Measurements from ENCODE around the gene ARFIP1. TPM values are rescaled to one million over a fixed set of nuclear protein-coding genes. Genes with fewer than 3 reads are reported as not detected.

ARFIP1 gene
- total RNA-seq, 1 donor from 2014 or later: 37.2 TPM

- no peak for TF ChIP-seq CTCF (IDR thresholded peaks at IDR 0.05)
- peaks cover 3% of the 10 kb centered on the region for H3K36me3 ChIP-seq
- intact Hi-C loops (cut with DNase I): no loop called here
- DNase-seq (no peak), ATAC-seq (no peak)
- no peak overlapping the region for H3K27ac ChIP-seq
- H3K4me1 ChIP-seq: peaks cover 17% of the 10 kb centered on the region
- no peaks in the 10 kb centered on the region for H3K27me3 ChIP-seq (ENCODE audit: low read depth)
- no peak overlapping the region for H3K4me3 ChIP-seq
- H3K9me3 ChIP-seq: no peaks in the 10 kb centered on the region
These were observed 37.6 kb downstream of the ARFIP1 start for GRCh38 chr4:152817331-152817730.

DNA sequence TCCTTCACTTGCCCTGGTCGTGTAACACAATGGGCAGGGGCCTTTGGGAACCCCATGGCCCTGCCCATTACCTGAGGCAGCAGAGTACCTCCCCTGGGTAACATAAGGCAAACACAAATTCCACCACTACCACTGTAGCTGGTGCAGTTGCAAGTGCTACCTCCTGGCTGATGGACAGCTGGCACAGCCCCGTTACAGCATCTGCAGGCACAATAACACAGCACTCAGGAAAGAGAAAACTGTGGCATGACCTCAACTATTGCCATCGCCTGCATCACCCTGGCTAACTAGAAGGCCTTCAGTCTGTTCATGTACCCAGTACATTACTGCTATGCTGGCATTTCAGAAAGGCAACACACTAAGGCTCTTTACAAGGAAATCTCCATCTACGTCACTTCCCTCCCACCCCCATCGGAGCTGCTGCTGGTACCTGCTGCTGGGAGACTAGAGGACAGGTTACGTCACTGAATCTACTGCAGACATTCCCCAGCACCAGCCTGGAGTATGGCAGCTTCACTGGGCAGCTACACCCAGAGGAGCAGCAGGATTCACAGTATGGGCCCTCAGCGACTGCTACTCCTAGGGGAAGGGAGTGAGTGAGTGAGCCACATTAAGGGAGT is 39.4 kb downstream of the ARFIP1 start:
- peaks cover 17% of the 10 kb centered on the region for H3K4me1 ChIP-seq
- H3K36me3 ChIP-seq: peaks cover 3% of the 10 kb centered on the region
- DNase-seq (no peak), ATAC-seq (no peak)
- H3K27ac ChIP-seq: no peak overlapping the region
- H3K4me3 ChIP-seq: no peak overlapping the region
- no peaks in the 10 kb centered on the region for H3K9me3 ChIP-seq
- intact Hi-C loops (cut with DNase I): no loop called here
- no peak for TF ChIP-seq CTCF (IDR thresholded peaks at IDR 0.05)
- no peaks in the 10 kb centered on the region for H3K27me3 ChIP-seq (ENCODE audit: low read depth)

DNA sequence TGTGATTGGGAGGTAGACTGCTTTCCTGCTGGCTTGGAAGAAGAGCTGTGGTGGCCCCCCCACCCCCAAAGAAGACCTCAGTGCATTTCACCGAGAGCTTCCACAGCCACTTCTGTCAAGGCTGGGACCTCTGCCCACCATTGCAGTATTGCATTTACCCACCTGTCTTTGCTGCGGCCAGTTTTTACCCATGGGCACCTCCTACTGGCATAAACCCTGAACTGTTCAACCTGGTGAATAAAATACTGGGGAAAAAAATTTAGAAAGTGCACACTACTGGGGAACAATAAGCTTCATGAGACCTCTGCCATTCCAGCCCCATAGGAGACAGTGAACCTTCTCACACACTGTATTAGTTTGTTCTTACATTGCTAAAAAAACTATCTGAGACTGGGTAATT is 40.3 kb downstream of the ARFIP1 start:
- DNase-seq (no peak), ATAC-seq (no peak)
- Histone ChIP-seq H3K36me3 (peaks cover 3% of the 10 kb centered on the region), H3K27me3 (ENCODE audit: low read depth) (no peaks in the 10 kb centered on the region), H3K4me1 (peaks cover 14% of the 10 kb centered on the region), H3K27ac (no peak overlapping the region), H3K9me3 (no peaks in the 10 kb centered on the region), H3K4me3 (no peak overlapping the region)
- intact Hi-C loops (cut with DNase I): no loop called here
- TF ChIP-seq CTCF (IDR thresholded peaks at IDR 0.05): no peak

DNA sequence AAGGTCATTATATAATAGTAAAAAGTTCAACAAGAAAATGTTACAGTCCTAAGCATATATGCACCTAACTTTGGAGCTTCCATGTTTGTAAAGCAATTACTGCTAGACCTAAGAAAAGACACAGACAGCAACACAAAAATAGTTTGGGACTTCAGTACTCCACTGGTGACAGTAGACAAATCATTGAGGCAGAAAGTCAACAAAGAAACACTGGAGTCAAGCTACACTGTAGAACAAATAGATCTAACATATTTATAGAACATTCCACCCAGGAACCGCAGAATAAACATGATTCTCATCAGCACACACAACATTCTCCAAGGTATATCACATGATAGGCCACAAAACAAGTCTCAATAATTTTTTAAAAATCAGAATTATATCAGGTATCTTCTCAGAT is 42.6 kb downstream of the ARFIP1 start:
- Histone ChIP-seq H3K36me3 (peaks cover 3% of the 10 kb centered on the region), H3K4me3 (no peak overlapping the region), H3K9me3 (peaks cover 6% of the 10 kb centered on the region), H3K4me1 (peaks cover 4% of the 10 kb centered on the region), H3K27me3 (ENCODE audit: low read depth) (no peaks in the 10 kb centered on the region), H3K27ac (no peak overlapping the region)
- TF ChIP-seq CTCF (IDR thresholded peaks at IDR 0.05): no peak
- DNase-seq (no peak), ATAC-seq (no peak)
- intact Hi-C loops (cut with DNase I): no loop called here

DNA sequence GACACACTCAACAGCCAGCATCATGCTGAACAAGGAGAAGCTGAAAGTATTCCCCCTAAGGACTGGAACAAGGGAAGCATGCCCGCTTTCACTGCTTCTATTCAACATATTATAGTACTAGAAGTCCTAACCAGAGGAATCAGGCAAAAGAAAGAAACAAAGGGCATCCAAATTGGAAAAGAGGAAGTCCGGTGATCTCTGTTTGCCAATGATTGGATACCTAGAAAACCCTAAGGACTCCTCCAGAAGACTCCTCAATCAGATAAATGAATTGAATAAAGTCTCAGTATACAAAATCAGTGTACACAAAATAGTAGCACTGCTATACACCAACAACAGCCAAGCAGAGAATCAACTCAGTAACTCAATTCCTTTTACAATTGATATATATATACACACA is 44.8 kb downstream of the ARFIP1 start:
- Histone ChIP-seq H3K9me3 (peaks cover 12% of the 10 kb centered on the region), H3K27ac (no peak overlapping the region), H3K36me3 (peaks cover under 1% of the 10 kb centered on the region), H3K4me3 (no peak overlapping the region), H3K4me1 (no peaks in the 10 kb centered on the region), H3K27me3 (ENCODE audit: low read depth) (no peaks in the 10 kb centered on the region)
- DNase-seq: no peak
- no peak for TF ChIP-seq CTCF (IDR thresholded peaks at IDR 0.05)
- intact Hi-C loops (cut with DNase I): no loop called here
- ATAC-seq: no peak

Data from lower lobe of right lung (tissue), 2 donors.